Retinal pigment epithelial cell (primary cell): ENCODE data around the gene ATOSB.
"Not testable (repeated sequence)": the region's sequence is repeated elsewhere in the genome, so short reads cannot be mapped to it uniquely, and the experiment has no call there.

Experiments used
- DNase-seq: peaks from one replicate; pipeline ENCODE4 v3.0.0-alpha.2; 2010; ENCODE audit warnings: low read depth
- H3K4me3 ChIP-seq: 2 replicates; pipeline ENCODE4 v1.5.1; 2011; ENCODE audit warnings: mild to moderate bottlenecking, low read length, control low read depth, moderate library complexity
- TF ChIP-seq, protein P1 (sequence below): conservative IDR thresholded peaks from 2 replicates; pipeline ENCODE4 v1.5.1; 2011; ENCODE audit warnings: low read depth, low read length, control low read depth, inconsistent platforms

The ATOSB gene

DNA sequence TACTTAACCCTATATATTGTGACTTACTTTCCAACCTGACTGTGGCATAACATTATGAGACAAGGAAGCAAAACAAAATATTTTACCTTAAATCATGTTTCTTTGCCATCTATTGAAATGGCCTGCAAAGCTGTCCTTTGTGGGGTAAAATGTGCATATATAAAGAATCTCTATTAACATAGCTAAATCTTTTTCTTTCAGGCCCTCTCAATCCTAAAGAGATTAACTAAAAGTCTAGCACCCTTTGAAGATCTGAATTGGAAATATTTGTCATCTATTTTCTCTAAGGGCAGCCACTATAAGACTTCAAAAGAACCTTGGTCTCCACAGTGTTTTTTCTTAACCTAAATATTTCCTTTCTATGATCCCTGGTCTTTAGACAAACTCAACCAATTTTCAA is 41.1 kb upstream of the ATOSB start:
- DNase-seq, result no peak
- TF ChIP-seq, protein P1, sequence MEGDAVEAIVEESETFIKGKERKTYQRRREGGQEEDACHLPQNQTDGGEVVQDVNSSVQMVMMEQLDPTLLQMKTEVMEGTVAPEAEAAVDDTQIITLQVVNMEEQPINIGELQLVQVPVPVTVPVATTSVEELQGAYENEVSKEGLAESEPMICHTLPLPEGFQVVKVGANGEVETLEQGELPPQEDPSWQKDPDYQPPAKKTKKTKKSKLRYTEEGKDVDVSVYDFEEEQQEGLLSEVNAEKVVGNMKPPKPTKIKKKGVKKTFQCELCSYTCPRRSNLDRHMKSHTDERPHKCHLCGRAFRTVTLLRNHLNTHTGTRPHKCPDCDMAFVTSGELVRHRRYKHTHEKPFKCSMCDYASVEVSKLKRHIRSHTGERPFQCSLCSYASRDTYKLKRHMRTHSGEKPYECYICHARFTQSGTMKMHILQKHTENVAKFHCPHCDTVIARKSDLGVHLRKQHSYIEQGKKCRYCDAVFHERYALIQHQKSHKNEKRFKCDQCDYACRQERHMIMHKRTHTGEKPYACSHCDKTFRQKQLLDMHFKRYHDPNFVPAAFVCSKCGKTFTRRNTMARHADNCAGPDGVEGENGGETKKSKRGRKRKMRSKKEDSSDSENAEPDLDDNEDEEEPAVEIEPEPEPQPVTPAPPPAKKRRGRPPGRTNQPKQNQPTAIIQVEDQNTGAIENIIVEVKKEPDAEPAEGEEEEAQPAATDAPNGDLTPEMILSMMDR, result no peak
- H3K4me3 ChIP-seq, result no peak overlapping the region

DNA sequence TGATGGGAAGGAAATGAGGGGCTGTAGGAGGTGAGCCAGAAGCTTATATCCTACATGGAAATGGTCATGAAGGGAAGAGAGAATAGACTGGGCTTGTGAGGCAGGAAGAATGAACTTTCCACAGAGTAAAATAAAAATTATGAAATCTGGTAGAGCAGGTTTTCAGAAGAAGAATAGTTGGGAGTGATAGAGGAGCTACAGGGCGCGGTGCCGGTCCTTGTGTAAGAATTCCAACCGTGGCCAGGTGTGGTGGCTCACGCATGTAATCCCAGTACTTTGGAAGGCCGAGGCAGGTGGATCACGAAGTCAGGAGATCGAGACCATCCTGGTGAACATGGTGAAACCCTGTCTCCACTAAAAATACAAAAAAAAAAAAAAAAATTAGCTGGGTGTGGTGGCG is 37.3 kb upstream of the ATOSB start:
- no peak overlapping the region for H3K4me3 ChIP-seq
- TF ChIP-seq, protein P1, result no peak
- DNase-seq, result no peak

DNA sequence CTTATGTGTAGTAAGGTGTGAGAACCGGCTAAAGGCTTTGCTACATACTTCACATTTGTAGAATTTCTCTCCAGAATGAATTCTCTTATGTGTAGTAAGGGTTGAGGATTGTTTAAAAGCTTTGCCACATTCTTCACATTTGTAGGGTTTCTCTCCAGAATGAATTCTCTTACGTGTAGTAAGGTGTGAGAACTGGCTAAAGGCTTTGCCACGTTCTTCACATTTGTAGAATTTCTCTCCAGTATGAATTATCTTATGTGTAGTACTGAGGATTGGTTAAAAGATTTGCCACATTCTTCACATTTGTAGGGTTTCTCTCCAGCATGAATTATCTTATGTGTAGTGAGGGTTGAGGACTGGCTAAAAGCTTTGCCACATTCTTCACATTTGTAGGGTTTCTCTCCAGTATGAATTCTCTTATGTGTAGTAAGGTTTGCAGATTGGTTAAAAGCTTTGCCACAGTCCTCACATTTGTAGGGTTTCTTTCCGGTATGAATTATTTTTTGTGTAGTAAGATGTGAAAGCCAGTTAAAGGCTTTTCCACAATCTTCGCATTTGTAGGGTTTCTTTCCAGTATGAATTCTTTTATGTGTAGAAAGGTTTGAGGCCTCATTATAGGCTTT is 32.4 kb upstream of the ATOSB start:
- not testable (repeated sequence) for H3K4me3 ChIP-seq, DNase-seq

DNA sequence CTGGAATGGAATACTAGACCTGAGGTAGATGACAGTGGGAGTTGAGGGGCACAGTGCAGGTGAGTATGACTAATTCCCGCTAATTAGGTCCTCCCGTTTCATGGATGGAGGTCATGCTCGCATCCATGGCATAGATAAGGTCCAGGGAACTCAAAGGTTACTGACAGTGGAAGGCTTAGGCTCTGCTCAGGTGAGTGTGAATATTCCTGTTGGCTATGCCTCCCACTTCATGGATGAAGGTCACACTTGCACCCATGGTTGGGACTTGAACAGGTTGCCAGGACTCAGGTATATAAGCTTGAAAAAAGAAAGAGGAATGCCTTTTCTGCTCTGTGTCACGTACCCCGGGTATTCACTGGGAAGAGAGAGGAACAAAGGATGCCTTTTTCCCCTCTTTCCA is 26.4 kb upstream of the ATOSB start:
- TF ChIP-seq, protein P1, result no peak

DNA sequence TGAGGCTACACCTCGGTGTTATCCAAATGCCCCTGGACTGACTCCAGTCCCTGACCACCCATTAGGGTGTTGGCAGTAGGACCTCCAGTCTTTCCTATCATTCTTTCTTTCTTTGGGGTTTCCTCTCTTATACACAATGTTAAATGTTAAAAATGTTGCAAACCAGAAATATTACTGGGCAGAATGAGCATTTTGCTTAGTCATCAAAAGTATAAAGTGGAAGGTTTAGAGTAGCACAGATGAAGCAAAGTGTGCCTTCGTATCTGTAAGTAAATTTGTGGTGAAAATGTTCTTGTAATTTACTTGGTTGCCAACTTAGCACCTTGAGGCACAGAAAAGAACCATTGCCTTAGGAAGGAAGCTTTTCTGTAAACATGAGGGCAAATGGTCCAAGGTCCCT is 24.4 kb upstream of the ATOSB start:
- TF ChIP-seq, protein P1, result no peak
- DNase-seq, result no peak
- no peak overlapping the region for H3K4me3 ChIP-seq

More for the DNA sequence above, 26.4 kb upstream of the ATOSB start:
- DNase-seq, result no peak
- no peak overlapping the region for H3K4me3 ChIP-seq

DNA sequence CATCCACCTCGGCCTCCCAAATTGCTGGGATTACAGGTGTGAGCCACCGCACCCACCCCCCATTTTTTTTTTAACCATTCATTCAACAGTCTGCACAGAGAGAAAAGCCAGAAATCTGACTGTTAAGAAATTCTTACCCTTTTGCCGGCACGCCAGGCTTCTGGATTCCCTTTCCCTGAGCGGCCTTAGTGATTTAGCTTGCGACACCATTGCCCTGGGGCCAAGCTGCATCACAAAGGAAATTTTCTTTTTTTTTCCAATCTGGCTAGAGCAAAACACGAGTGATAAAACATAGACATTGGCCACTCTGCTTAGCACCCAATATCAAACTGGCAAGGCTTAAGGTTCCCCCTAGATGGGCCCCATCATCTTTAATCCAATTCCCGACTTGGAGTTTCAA is 21.2 kb upstream of the ATOSB start:
- no peak for DNase-seq
- H3K4me3 ChIP-seq, result no peak overlapping the region
- TF ChIP-seq, protein P1, result no peak

DNA sequence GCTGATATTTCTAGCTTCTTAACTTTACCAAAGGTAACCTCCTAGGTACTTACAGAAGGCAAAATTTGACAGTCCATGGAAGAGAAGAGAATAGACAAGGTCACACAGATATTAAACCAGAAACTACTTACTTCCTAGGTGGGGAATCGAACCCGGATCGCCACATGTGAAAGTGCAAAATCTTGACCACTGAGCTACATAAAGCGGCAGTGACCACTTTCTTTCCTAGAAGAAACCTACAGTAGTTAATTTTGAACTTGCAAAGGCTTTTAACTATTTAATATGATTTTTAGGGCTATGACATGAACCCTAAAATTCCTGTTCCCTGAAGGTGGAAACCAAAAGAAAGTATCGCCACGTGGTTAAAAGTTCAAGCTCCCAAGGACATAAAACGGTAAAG is 20.3 kb upstream of the ATOSB start:
- no peak overlapping the region for H3K4me3 ChIP-seq
- TF ChIP-seq, protein P1, result no peak
- DNase-seq, result no peak
